ENCODE results near the gene ZNF692. TPM values are rescaled to one million over a fixed set of nuclear protein-coding genes. Genes with fewer than 3 reads are reported as not detected.

ZNF692 gene
- total RNA-seq, 4 donors from 2014 or later: 21.2 to 43.5 (median 29.2) TPM

- no peak for DNase-seq
- no peak overlapping the region for H3K4me3 ChIP-seq
- intact Hi-C loops (cut with DNase I; ENCODE audit: low total_unique reads): no loop called here
- no peaks in the 10 kb centered on the region for H3K4me1 ChIP-seq
- H3K9me3 ChIP-seq: no peaks in the 10 kb centered on the region
- H3K36me3 ChIP-seq: no peaks in the 10 kb centered on the region
- no peaks in the 10 kb centered on the region for H3K27me3 ChIP-seq
- TF ChIP-seq POLR2A (IDR thresholded peaks at IDR 0.05): no peak
- no peak for TF ChIP-seq CTCF (IDR thresholded peaks at IDR 0.05)
- H3K27ac ChIP-seq: no peak overlapping the region
These were observed 10.3 kb downstream of the ZNF692 start for GRCh38 chr1:248848602-248849001.

- no peaks in the 10 kb centered on the region for H3K36me3 ChIP-seq
- DNase-seq: no peak
- H3K27me3 ChIP-seq: no peaks in the 10 kb centered on the region
- TF ChIP-seq POLR2A (IDR thresholded peaks at IDR 0.05) (no peak), CTCF (IDR thresholded peaks at IDR 0.05) (no peak)
- no peak overlapping the region for H3K27ac ChIP-seq
- H3K9me3 ChIP-seq: no peaks in the 10 kb centered on the region
- H3K4me3 ChIP-seq: no peak overlapping the region
- intact Hi-C loops (cut with DNase I; ENCODE audit: low total_unique reads): no loop called here
- no peaks in the 10 kb centered on the region for H3K4me1 ChIP-seq
These were observed 10.8 kb downstream of the ZNF692 start for GRCh38 chr1:248847956-248848561.

GRCh38 chr1:248847181-248847955, 11.5 kb downstream of the ZNF692 start:
- Histone ChIP-seq H3K4me1 (no peaks in the 10 kb centered on the region), H3K36me3 (no peaks in the 10 kb centered on the region)
- intact Hi-C loops (cut with DNase I; ENCODE audit: low total_unique reads): no loop called here

GRCh38 chr1:248844526-248844925, 14.4 kb downstream of the ZNF692 start:
- TF ChIP-seq POLR2A (IDR thresholded peaks at IDR 0.05) (no peak), CTCF (IDR thresholded peaks at IDR 0.05) (no peak)
- no peak for DNase-seq

More at GRCh38 chr1:248847181-248847955, 11.5 kb downstream of the ZNF692 start:
- no peak overlapping the region for H3K27ac ChIP-seq
- DNase-seq: no peak
- TF ChIP-seq CTCF (IDR thresholded peaks at IDR 0.05) (no peak), POLR2A (IDR thresholded peaks at IDR 0.05) (no peak)
- H3K27me3 ChIP-seq: no peaks in the 10 kb centered on the region
- no peaks in the 10 kb centered on the region for H3K9me3 ChIP-seq
- H3K4me3 ChIP-seq: no peak overlapping the region

GRCh38 chr1:248843687-248844086, 15.2 kb downstream of the ZNF692 start:
- TF ChIP-seq CTCF (IDR thresholded peaks at IDR 0.05): no peak
- TF ChIP-seq POLR2A (IDR thresholded peaks at IDR 0.05): no peak
- DNase-seq: no peak
- no peak overlapping the region for H3K4me3 ChIP-seq
- no peaks in the 10 kb centered on the region for H3K9me3 ChIP-seq
- H3K27me3 ChIP-seq: no peaks in the 10 kb centered on the region
- no peak overlapping the region for H3K27ac ChIP-seq
- intact Hi-C loops (cut with DNase I; ENCODE audit: low total_unique reads): no loop called here
- peaks cover 0 to 9% of the 10 kb centered on the region in 2 donors for H3K4me1 ChIP-seq
- H3K36me3 ChIP-seq: no peaks in the 10 kb centered on the region

More at GRCh38 chr1:248844526-248844925, 14.4 kb downstream of the ZNF692 start:
- Histone ChIP-seq H3K4me1 (peaks cover 0 to 3% of the 10 kb centered on the region in 2 donors), H3K27me3 (no peaks in the 10 kb centered on the region), H3K4me3 (no peak overlapping the region), H3K36me3 (no peaks in the 10 kb centered on the region), H3K27ac (no peak overlapping the region), H3K9me3 (no peaks in the 10 kb centered on the region)
- intact Hi-C loops (cut with DNase I; ENCODE audit: low total_unique reads): no loop called here
